ENCODE data around the gene RAVER2. TPM values are rescaled to one million over a fixed set of nuclear protein-coding genes. Genes with fewer than 3 reads are reported as not detected.
A peak's percentile ranks its signal among the peaks of the same experiment; 100 is the strongest.

RAVER2 gene
- total RNA-seq, 2 donors from 2014 or later, result 0.81 to 1.6 TPM

DNA sequence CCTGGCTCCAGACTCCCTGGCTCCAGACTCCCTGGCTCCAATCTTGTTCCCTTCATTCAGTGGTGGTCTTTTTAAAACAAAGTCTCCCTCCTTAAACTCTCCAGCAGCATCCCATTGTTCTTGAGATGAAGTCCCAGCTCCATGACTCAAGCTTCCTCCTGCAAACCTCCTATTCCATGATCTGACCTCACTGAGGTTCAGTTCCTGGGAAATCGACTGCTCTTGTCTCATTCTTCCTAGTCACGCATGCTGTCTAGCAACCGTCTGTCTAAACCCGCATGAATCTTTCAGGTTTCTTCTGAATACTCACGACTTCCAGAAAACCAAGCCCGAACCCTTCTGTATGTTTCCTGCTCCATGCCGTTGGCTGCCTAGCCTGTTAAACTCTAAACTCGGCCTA lies 91.9 kb downstream of the RAVER2 start:
- Mint-ChIP-seq H3K36me3 (peaks cover 32% of the 10 kb centered on the region), H3K4me3 (no peak overlapping the region), H3K9me3 (no peaks in the 10 kb centered on the region), H3K27me3 (no peaks in the 10 kb centered on the region), H3K4me1 (ENCODE audit: low read depth in 2 of 2) (peaks cover 0 to 4% of the 10 kb centered on the region in 2 donors), H3K27ac (peak overlapping the region; percentile 2 to 5)
- ATAC-seq (no peak), DNase-seq (ENCODE audit: low spot score) (no peak)

DNA sequence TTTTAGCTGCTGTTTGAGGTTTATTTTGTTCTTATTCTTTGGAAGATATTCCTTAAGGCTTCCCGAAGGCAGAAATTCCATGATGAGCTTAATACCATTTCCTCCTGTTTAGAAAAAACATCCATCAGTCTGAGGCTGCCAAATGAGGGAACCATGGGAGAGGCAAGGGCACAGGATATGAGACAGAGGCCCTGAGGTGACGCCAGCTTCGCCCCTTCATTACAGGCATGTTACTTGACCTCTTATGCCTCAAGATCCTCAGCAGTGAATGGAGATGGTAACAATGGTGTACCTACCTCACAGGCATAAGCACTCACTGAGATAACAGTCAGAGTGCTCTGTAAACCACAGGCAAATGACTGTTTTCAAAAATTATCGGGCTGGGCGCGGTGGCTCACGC lies 93.6 kb downstream of the RAVER2 start:
- H3K4me1 Mint-ChIP-seq (ENCODE audit: low read depth in 2 of 2), result peaks cover 0 to 4% of the 10 kb centered on the region in 2 donors
- no peak overlapping the region for H3K4me3 Mint-ChIP-seq
- DNase-seq (ENCODE audit: low spot score) (no peak), ATAC-seq (no peak)
- peaks cover 23% of the 10 kb centered on the region for H3K36me3 Mint-ChIP-seq
- H3K27me3 Mint-ChIP-seq, result no peaks in the 10 kb centered on the region
- no peaks in the 10 kb centered on the region for H3K9me3 Mint-ChIP-seq
- peak overlapping the region in 1 of 2 donors; percentile 70 for H3K27ac Mint-ChIP-seq

DNA sequence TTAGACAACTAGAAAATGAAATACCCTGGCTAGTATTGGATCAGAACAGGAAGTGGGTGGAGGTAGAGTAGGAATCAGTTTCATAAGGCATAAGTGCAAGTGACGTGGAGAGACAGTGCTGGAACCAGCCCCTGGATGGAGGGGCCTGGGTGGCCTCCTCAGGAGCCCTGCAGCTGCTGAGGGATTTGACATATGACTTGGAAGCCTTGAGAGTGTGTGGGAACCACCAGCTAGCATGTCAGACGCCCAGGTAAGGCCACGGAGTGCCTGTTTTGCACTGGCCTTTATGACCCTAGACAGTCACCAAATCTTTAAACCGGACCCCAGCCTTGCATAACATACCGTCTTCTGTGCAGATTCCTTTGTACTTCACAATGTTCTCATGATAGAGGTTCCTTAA lies 94.4 kb downstream of the RAVER2 start:
- peaks cover 21% of the 10 kb centered on the region for H3K36me3 Mint-ChIP-seq

DNA sequence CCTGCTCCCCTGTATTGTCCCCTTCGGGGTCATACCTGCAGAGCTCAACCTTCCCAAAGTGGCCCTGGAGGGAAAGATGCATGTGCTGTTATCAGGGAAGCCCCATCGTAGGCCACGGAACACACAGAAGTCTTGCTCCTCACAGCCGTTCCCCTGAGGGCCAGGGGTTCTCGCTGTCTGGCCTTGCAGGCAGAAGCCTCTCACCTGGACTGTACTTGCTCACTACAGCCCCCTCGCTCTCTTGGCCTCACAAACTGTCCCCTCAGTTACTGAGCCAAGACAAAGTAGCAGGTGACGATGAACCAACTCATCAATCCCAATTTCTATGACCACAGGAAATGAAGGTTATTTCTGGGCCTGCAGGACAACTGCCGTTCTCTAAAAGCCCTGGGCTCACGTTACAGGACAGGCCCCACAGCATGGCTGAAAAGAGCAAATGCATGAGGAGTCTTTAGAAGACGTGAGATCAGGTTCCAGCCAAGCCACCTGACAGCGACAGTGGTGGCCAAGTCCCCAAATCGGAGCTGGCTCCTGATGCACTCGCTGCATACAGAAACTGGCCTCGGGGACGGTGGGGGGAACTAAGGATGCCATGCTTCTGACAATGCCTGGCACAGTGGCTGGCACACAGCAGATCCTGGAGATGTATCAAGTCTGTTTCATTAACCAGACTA lies 95.0 kb downstream of the RAVER2 start:
- DNase-seq (ENCODE audit: low spot score), result no peak
- peaks cover 0 to 4% of the 10 kb centered on the region in 2 donors for H3K4me1 Mint-ChIP-seq (ENCODE audit: low read depth in 2 of 2)
- H3K36me3 Mint-ChIP-seq, result peaks cover 18% of the 10 kb centered on the region
- H3K9me3 Mint-ChIP-seq, result no peaks in the 10 kb centered on the region
- H3K27me3 Mint-ChIP-seq, result no peaks in the 10 kb centered on the region
- ATAC-seq, result no peak
- no peak overlapping the region for H3K4me3 Mint-ChIP-seq
- no peak overlapping the region for H3K27ac Mint-ChIP-seq

More for the DNA sequence above, 94.4 kb downstream of the RAVER2 start:
- Mint-ChIP-seq H3K27me3 (no peaks in the 10 kb centered on the region), H3K4me3 (no peak overlapping the region), H3K9me3 (no peaks in the 10 kb centered on the region), H3K4me1 (ENCODE audit: low read depth in 2 of 2) (peaks cover 0 to 4% of the 10 kb centered on the region in 2 donors), H3K27ac (peak overlapping the region in 1 of 2 donors; percentile 70)
- ATAC-seq, result no peak
- no peak for DNase-seq (ENCODE audit: low spot score)

DNA sequence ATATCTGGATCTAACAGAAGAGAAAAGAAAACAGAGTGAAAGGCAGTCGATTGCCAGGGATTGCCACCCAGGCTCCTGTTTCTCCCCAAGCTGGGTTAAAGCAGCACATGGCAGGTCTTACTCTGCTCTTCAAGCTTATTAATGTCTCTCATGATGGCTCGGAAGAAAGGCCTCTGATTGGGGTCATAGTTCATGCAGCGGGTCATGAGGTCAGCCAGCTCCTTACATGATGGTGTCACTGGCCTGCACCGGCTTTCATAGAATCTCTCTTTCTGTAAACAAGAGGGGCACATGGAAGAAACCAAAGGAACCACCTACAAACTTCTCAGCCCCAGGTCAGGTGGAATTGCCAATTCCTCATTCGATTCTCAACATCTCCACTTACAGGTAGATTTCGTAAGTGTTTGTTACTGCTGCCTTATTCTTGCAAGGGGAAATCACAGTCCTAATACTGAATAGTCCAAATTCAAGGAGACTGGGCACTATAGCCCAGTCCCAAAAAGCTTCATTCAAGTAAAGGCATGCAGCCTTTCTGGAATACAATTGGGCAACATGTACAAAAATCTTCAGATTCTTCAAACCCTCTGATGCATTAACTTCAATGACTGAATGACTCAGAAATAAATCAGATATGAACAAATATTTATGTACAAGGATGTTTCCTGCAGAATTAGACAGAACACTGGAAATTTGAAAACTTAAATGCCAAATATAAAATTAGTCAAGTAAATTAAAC lies 96.6 kb downstream of the RAVER2 start:
- no peaks in the 10 kb centered on the region for H3K27me3 Mint-ChIP-seq
- H3K27ac Mint-ChIP-seq, result peak overlapping the region in 1 of 2 donors; percentile 40
- H3K4me3 Mint-ChIP-seq, result no peak overlapping the region
- no peaks in the 10 kb centered on the region for H3K9me3 Mint-ChIP-seq
- H3K36me3 Mint-ChIP-seq, result peaks cover 22% of the 10 kb centered on the region
- DNase-seq (ENCODE audit: low spot score) (no peak), ATAC-seq (no peak)
- H3K4me1 Mint-ChIP-seq (ENCODE audit: low read depth in 2 of 2), result no peaks in the 10 kb centered on the region

DNA sequence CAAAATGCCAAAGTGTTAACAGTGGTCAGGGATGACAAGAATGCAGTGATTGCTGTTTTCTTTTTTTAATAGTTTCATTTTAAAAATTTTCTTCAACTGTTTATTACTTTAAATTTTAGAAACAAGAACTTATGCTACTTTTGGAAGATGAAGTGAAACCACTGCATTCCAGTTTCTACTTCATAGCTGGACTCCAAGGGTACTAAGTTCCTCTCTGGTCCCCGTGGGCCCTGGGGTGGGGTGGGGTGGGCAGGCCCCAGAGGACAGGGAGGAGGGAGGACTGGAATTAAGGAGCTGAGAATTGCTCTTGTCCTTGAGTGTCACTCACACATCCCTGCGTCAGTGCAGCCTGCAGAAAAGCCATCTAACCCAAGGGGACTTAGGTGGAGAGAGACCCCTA lies 97.3 kb downstream of the RAVER2 start:
- no peaks in the 10 kb centered on the region for H3K4me1 Mint-ChIP-seq (ENCODE audit: low read depth in 2 of 2)
- DNase-seq (ENCODE audit: low spot score) (no peak), ATAC-seq (no peak)
- no peak overlapping the region for H3K27ac Mint-ChIP-seq
- peaks cover 16% of the 10 kb centered on the region for H3K36me3 Mint-ChIP-seq
- H3K4me3 Mint-ChIP-seq, result no peak overlapping the region
- H3K27me3 Mint-ChIP-seq, result no peaks in the 10 kb centered on the region
- no peaks in the 10 kb centered on the region for H3K9me3 Mint-ChIP-seq

DNA sequence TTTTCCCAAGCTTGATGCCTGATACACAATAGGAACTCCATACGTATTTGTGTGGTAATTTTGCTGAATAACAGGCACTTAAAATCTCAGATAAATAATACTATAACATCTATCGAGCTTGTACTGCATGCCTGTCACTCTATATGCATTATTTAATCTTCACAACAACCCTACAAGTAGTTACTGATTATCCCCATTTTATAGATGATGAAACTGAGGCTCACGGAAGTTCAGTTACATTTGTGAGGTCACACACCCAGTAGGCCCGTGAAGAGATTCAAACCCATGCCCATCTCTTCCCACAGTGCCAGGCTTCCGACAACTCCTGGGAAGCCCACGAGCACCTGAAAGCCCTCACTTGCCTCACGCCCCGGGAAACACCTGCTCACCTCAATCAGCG lies 98.8 kb downstream of the RAVER2 start:
- no peaks in the 10 kb centered on the region for H3K9me3 Mint-ChIP-seq
- DNase-seq (ENCODE audit: low spot score), result no peak
- no peaks in the 10 kb centered on the region for H3K4me1 Mint-ChIP-seq (ENCODE audit: low read depth in 2 of 2)
- H3K4me3 Mint-ChIP-seq, result no peak overlapping the region
- H3K36me3 Mint-ChIP-seq, result peaks cover 11% of the 10 kb centered on the region
- no peaks in the 10 kb centered on the region for H3K27me3 Mint-ChIP-seq
- peak overlapping the region in 1 of 2 donors; percentile 79 for H3K27ac Mint-ChIP-seq
- no peak for ATAC-seq

DNA sequence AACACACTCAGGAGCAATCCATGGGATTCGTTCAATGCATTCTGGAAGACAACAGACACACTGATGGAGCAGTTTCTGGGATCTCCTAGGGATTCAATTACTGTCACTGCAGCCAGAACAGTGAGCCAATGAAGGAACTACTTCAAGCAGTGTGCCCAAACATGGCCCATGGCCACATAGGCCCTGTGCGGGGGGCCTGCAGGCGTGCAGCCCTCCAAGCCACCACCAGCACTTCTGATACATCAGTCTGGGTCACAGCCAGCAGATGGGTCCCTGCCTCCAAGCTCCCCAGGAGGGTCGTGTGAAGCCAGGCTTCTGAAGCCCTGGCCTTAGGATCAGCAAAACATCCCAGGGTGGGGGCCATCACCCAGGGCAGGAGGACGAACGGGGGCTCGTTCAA lies 99.3 kb downstream of the RAVER2 start:
- H3K36me3 Mint-ChIP-seq, result peaks cover 11% of the 10 kb centered on the region
- no peak overlapping the region for H3K4me3 Mint-ChIP-seq
- H3K4me1 Mint-ChIP-seq (ENCODE audit: low read depth in 2 of 2), result no peaks in the 10 kb centered on the region
- H3K27me3 Mint-ChIP-seq, result no peaks in the 10 kb centered on the region
- ATAC-seq (no peak), DNase-seq (ENCODE audit: low spot score) (no peak)
- no peaks in the 10 kb centered on the region for H3K9me3 Mint-ChIP-seq
- no peak overlapping the region for H3K27ac Mint-ChIP-seq

DNA sequence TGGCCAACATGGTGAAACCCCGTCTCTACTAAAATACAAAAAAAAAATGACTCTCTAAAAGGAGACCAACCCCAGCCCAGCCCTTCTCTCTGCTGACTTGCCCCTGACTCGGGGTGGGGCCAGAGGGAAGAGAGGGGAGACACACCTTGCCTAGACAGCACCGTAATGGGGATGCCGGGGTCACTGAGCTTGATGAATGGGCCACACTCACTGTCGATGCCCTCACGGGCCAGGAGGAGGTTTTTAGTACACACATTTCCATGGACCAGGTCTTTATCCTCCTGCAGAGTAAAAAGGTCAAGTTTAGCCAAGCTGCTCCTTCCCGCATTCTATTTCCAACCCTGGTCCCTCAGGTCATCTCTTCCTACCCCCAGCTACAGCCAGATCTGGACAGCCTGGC lies 99.7 kb downstream of the RAVER2 start:
- no peak overlapping the region for H3K4me3 Mint-ChIP-seq
- peaks cover 11% of the 10 kb centered on the region for H3K36me3 Mint-ChIP-seq
- H3K4me1 Mint-ChIP-seq (ENCODE audit: low read depth in 2 of 2), result no peaks in the 10 kb centered on the region
- H3K27ac Mint-ChIP-seq, result peak overlapping the region in 1 of 2 donors; percentile 10
- ATAC-seq, result no peak
- H3K9me3 Mint-ChIP-seq, result no peaks in the 10 kb centered on the region
- no peaks in the 10 kb centered on the region for H3K27me3 Mint-ChIP-seq
- DNase-seq (ENCODE audit: low spot score), result no peak

DNA sequence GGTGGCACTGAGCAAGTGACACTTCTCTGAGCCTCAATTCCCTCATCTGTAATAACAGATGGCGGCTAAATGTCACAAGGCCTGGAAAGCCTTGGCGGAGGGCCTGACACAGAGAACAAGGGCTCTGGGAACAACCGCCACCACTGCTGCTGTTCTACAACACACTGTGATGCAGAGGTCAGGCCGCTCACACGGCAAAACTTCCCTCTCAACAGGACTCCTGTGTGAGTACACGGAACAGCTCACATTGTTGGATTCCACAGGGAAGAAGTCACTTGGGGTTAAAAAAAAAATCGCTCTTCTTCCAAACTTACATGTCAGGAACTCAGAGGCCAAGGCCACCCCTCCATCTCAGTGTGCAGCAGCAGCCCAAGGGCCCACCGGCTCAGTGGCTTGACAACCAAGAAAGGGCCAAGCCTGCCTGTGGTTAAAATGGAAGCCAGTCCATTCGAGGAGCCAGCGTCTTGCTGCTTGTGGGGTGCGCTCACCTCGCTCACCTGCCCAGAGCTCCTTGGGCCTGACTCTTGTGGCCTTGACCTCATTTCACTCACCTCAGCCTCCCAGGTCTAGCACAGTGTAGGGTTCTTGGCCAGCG lies 101.1 kb downstream of the RAVER2 start:
- peaks cover 0 to 7% of the 10 kb centered on the region in 2 donors for H3K4me1 Mint-ChIP-seq (ENCODE audit: low read depth in 2 of 2)
- DNase-seq (ENCODE audit: low spot score) (no peak), ATAC-seq (no peak)
- no peak overlapping the region for H3K4me3 Mint-ChIP-seq
- no peaks in the 10 kb centered on the region for H3K27me3 Mint-ChIP-seq
- H3K9me3 Mint-ChIP-seq, result no peaks in the 10 kb centered on the region
- H3K27ac Mint-ChIP-seq, result peak overlapping the region; percentile 39 to 42
- H3K36me3 Mint-ChIP-seq, result peaks cover 9% of the 10 kb centered on the region

DNA sequence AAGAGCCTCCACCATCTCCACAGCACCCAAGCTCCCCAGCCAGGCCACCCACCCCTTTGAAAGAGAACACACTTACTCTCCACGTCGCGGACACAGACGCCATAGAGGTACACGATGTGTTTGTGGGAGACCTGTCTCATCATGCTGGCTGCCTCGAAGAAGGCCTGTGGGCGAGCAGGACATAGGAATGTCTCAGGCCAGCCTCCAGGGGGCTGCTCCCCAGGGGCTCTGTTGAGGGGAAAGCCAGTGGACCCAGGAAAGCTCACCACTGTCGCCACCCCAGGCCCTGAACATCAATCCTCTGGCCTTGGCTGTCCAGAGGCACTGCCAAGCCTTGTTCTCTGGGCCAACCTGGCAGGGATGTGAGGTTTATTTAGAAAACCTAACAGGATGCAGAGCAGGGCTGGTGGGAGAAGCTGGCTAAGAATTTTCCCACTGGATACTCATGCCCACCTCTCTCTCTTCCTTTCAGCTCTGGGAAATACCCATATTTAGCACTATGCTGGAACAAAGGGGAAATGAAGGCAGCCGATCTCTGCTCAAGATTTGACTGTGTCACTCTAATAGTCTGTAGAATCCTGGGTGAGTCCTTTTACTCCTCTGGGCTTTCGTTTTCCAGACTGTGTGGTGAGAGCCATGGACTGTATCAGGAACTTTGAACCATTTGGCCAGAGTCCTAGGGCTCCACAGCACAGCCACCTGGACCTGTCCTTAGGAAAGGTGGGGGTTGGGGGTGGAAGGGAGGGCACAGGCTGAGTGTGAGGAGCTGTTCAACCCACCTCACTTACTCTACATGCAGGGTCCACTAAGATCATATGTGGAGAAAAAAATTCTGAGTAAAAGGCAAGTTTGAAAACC lies 101.9 kb downstream of the RAVER2 start:
- Mint-ChIP-seq H3K4me3 (no peak overlapping the region), H3K9me3 (no peaks in the 10 kb centered on the region), H3K4me1 (ENCODE audit: low read depth in 2 of 2) (peaks cover 0 to 10% of the 10 kb centered on the region in 2 donors), H3K36me3 (peaks cover 6% of the 10 kb centered on the region), H3K27ac (peak overlapping the region; percentile 39 to 42), H3K27me3 (no peaks in the 10 kb centered on the region)
- no peak for DNase-seq (ENCODE audit: low spot score)
- no peak for ATAC-seq

DNA sequence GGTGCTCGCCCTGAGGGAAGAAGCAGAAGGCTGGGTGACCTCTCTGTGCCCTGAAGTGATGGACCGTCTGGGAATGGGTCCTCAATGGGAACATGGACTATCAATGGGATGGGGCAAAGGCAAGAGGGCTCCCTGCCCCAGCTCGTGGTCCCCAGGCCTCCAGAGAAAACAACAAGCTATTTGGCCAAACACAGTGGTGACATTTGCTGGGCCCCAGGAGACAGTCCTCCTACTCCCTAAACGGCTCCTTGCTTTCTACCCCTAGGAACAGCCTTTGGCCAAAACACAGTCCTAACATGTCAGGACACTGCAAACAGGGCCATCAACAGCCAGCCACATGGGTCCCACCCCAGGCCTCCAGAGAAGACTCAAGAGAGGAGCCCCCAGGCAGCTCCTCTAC lies 102.8 kb downstream of the RAVER2 start:
- Mint-ChIP-seq H3K36me3 (peaks cover 6% of the 10 kb centered on the region), H3K4me3 (no peak overlapping the region), H3K9me3 (no peaks in the 10 kb centered on the region), H3K27ac (no peak overlapping the region), H3K27me3 (no peaks in the 10 kb centered on the region), H3K4me1 (ENCODE audit: low read depth in 2 of 2) (peaks cover 4 to 12% of the 10 kb centered on the region in 2 donors)
- DNase-seq (ENCODE audit: low spot score), result no peak
- ATAC-seq, result no peak

DNA sequence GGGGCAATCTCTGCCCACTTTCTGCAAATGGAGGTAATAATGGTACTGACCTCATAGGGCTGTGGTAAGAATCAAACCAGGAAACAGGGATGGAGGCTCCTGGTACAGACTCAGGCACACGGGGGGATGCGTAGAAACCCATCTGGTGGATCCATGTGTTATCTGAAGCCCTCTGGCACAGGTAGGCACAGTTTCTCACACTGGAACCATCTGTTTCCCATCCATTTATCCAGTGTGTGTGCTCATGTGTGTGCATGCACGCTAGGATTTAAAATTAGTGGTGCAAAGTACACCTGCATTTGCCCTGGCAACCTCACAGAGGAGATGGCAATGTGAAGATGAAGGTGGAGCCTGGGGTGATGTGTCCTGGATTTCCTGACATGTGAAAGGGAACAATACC lies 103.3 kb downstream of the RAVER2 start:
- H3K36me3 Mint-ChIP-seq, result peaks cover 6% of the 10 kb centered on the region
- H3K27me3 Mint-ChIP-seq, result no peaks in the 10 kb centered on the region
- H3K4me3 Mint-ChIP-seq, result no peak overlapping the region
- H3K27ac Mint-ChIP-seq, result no peak overlapping the region
- H3K4me1 Mint-ChIP-seq (ENCODE audit: low read depth in 2 of 2), result peaks cover 4 to 12% of the 10 kb centered on the region in 2 donors
- no peak for ATAC-seq
- no peak for DNase-seq (ENCODE audit: low spot score)
- H3K9me3 Mint-ChIP-seq, result no peaks in the 10 kb centered on the region
